HG03097 (cell line): ENCODE data around the gene TMF1.

Source experiments
- ATAC-seq: cut with Tn5 transposase; IDR thresholded peaks from one replicate; pipeline ENCODE4 v1.9.1; 2021; ENCODE audit not compliant: unreplicated experiment, low FRiP score

Gene TMF1

GRCh38 chr3:69013253-69014021 lies 38.7 kb downstream of the TMF1 start, which contains the start of gene EOGT:
Gene EOGT (minus strand): TSS chr3:69013684. CDS start chr3:69009846, 3,838 bp downstream.
- ATAC-seq = peak; percentile 81

GRCh38 chr3:69012800-69013252 lies 39.3 kb downstream of the TMF1 start:
- ATAC-seq = peak; percentile 36

DNA sequence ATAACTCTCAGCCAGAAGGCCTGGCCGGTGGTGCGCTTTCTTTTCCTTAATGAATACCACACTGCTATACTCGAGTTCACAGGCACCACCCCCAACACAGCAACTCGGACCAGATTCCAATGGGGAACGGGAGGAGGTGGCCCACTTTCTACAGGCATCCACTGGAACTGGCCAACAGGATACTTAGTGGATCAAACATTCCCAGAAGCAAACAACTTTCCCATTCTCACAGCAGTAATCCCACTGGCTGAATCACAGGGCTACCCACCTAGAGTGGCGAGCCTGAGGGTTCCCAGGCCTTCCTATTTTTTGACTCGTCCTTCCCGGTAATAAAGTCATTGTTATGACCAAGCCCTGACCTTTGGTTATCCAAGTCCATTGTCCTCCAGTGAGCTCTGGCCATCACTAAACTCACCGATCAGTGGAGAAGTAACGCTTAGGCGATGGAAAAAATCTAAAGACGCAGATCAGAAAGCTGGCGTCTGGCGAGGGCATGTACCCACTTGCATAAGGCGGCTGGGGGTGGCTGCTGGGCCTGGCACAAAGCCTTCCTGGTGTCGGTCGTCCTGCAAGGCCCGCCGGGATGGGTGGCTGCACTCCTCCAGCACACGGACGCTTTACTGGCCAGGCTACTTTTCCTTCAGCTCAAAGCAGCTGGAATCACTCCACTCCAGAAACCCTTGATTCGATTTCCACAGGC lies 39.9 kb downstream of the TMF1 start:
- ATAC-seq = no peak

DNA sequence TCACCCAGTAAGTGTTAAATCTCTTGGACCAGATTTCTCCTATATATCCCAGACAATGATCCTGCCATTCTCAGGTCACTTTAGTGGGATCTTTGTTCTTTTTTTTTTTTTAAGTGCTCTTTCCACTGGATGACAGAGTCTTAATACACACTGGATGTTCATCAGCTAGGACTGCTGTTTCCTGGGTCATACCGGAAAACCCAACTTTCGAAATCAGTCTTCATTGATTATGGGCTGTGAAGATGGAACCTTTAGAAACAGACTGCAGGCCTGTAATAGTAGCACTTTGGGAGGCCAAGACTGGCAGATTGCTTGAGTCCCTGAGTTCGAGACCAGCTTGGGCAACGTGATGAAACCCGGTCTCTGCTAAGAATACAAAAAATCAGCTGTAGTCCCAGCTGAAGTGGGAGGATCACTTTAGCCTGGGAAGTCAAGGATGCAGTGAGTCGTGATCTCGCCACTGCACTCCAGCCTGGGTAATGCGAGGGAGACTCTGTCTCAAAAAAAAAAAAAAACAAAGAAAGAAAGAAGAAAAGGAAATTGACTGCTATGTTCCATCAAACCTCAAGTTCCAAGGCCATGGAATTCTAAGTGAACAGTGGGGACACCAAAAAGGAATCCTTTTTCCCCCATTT lies 40.9 kb downstream of the TMF1 start:
- ATAC-seq = no peak

GRCh38 chr3:69009559-69010410 lies 42.3 kb downstream of the TMF1 start:
- ATAC-seq = no peak

- no peak for ATAC-seq
Measured at GRCh38 chr3:69008980-69009379, 43.2 kb downstream of the TMF1 start.

DNA sequence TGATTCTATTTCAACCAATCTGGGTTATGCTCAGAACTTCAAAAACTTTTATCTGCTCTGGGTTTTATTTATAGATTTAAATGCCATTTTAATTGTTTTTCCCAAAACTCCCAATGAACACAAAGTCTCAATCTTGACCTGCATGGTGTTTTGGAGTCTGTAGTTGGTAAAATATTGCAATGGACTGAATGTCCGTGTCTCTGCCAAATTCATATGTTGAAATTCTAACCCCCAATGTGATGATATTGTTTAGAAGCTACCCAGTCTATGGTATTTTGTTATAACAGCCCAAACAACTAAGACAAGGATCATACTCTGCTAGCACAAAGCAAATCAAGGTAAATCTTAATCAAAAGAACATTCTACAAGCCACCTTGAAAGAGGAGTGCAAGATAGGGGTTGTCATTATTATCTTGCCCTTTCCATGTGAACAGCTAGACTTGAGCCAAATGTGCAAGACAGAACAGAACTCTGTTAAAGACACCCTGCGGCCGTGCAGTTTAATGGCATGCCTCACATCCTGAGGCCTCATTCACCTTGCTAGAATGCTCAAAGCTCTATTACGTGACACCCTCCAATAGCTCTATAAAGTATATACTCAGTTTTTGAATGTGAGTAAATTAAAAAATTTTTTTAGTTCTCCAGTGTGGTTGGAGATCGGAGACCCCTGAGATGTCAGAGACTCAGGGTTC lies 46.2 kb downstream of the TMF1 start:
- ATAC-seq = no peak

DNA sequence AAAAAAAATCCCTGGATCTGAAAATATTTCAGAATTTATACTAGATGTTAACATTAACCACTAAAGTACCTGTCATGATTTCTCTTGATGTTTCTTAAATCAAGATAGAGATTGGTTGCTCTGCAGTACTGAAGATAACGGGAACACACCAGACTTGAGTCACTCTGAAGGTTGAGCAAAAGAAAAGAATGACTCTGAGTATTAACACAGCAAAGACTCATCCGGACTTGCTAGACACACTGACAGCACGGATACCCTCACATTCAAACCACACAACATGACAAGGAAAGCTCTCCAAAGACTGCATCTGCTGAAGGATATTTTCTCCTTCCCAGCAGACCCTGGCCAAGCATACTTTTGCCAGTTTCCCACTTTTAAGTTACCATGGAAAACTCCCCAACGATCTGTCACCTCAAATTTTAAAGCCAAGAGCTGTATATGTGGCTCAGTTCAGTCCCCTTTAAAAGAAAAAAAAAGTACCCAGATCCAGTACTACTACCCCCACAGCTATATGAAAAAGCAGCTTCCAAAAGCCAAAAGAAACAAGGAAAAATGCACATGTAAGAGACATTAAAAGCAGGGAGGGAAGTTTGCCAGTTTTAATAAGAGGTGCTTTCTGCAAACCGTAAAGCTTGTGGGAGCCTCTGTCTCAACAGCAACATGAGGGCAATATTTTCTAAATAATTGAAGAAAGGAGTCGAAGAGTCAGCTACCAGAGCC lies 46.9 kb downstream of the TMF1 start:
- no peak for ATAC-seq

- ATAC-seq = no peak
Measured at GRCh38 chr3:69004138-69004537, 48.0 kb downstream of the TMF1 start.

DNA sequence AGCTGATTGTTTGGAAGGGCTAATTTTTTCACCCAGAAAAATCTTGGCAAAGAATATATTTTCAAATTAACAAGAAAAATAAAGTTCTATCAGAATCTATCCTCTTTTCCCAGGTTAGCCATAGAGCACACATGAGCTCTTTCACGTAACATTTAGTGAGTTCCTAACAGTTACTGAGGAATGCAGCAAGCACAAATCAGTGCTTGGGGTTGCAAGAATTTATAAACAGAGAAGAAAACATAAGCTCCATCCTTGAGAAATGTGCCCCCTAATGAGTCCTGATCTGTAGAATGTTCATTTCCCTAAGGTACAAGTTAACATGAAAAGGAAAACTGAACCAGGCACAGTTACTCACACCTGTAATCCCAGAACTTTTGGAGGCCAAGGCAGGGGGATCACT lies 52.5 kb downstream of the TMF1 start:
- ATAC-seq = no peak

DNA sequence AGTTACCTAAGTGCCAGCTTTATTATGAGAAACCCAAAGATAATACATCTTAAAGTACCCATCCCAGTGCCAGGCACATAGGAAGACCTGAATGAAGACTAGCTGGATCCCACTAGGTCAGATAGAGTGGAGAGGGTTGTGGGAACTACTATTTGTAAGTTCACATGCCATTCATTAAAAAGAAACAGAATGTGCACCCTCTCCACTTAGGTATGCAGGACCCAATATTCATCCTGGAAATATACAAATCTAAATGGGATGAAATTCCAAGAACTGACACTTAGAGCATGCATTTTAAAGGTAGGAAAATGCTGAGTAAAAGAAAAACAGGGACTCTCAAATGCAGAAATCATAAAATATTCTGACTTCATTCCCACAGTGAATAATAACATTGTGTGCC lies 53.0 kb downstream of the TMF1 start:
- ATAC-seq = no peak

GRCh38 chr3:68997887-68998286 lies 54.2 kb downstream of the TMF1 start:
- no peak for ATAC-seq

DNA sequence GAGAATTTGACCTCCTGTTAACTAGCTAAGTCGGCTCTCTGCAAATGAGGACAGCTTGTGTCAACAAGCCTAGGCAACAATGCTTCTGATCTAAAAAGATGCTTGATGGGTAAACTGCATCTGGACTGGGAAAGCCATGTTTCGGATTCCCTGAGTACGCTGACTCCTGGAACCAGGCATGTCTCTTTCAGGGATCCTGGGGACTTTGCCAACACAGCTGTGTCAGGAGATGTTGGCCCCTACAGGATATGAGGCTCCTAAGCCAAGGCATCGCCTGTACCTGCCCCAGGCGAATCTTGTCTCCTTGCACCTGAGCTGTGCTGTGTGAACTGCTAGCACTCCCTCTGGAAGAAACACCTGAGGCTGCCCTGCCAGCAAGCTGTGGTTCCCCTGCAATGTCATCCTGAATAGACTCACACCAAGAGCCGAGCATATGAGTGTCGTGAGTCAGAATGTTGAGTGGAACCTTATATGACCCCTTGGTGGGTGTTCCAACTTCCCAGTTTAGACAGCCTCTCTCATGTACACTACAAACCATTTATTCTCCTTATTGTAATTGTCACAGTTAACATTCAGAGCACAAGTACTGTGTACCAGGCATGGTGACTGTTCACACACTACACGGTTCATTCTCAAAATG lies 55.7 kb downstream of the TMF1 start:
- no peak for ATAC-seq

DNA sequence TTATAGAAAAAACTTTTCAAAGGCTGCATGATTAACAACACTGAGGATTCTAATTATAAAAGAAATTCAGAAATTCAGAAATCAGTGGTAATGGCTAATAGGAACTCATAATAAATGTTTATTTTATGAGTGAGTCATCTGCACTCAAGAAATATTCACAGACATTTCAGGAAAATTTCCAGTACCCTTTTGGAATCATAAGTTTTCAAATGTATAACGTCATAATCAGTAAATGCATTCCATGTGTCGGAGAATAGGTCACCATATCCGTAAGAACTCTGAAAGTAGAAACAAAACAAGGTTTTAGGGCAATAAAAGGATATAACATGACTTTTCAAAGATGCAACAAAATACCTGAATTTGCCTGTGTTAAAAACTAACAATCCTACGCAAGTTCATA lies 63.4 kb downstream of the TMF1 start:
- no peak for ATAC-seq

DNA sequence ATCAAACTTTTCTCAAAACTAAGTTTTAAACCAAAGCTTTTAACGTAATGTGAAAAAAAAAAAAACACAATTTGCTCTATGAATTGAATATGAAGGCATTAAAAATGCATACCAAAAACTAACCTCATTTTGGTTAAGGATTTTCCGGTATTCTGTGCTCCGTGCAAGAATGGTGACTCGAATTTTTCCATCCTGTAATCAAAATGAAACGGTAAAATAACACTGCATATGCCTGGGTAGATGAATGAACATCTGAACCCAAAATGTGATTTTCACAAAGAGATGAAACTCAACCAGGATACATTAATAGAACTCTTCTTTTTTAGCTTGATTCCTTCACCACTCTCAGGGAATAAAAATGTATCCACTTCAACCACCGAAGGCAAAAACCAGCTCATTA lies 64.8 kb downstream of the TMF1 start:
- no peak for ATAC-seq

GRCh38 chr3:68986496-68987208 lies 65.5 kb downstream of the TMF1 start:
- no peak for ATAC-seq

GRCh38 chr3:68985146-68985790 lies 66.9 kb downstream of the TMF1 start:
- no peak for ATAC-seq

DNA sequence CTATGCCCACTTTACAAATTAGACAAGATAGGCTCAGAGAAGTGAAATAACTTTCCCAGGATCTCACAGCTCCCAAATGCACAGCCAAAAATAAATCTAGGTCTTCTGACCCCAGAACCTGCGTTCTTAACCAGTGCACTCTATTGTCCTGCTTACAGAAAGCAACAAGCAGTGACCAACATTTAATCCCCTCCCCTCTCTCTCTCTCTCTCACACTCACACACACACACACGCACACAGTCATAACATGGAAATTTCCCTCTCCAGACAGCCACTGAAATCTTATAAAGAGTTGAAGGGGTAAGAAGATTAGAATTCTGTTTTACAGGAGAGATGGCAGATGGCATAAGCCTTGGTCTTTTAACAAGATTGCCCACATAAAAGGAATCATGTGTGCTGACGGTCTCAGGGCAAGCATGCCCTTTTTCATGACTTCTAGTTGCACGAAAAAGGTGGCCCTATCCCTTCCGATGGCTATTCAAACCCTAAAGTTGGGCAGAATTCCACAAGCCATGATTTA lies 68.1 kb downstream of the TMF1 start:
- ATAC-seq = no peak
